ENCODE measurements around the gene MARCO.
A peak's percentile ranks its signal among the peaks of the same experiment; 100 is the strongest.

The MARCO gene

DNA sequence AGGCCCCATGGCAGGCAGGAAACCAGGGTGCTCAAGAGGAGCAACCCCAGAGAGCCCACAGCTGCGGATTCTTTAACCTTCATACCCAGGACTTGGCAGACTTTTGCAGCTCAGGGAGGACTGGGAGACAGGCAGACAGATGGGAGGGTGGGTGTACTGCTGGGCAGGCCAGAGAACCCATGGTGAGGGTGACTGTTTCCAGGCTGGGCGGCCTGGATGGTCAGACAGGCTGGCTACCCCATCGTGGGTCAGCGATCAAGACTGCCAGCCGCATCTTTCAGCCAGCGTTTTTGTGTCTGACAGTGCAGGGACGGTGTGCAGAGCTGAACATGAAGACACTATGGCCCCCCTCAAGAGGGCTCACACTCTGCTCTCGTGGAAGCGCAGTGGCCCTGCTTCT is 82.2 kb downstream of the MARCO start:
- no peak for DNase-seq (ENCODE audit: low read depth)
- no peak overlapping the region for H3K4me3 ChIP-seq (ENCODE audit: low read depth, low read length)
- TF ChIP-seq, protein P1, sequence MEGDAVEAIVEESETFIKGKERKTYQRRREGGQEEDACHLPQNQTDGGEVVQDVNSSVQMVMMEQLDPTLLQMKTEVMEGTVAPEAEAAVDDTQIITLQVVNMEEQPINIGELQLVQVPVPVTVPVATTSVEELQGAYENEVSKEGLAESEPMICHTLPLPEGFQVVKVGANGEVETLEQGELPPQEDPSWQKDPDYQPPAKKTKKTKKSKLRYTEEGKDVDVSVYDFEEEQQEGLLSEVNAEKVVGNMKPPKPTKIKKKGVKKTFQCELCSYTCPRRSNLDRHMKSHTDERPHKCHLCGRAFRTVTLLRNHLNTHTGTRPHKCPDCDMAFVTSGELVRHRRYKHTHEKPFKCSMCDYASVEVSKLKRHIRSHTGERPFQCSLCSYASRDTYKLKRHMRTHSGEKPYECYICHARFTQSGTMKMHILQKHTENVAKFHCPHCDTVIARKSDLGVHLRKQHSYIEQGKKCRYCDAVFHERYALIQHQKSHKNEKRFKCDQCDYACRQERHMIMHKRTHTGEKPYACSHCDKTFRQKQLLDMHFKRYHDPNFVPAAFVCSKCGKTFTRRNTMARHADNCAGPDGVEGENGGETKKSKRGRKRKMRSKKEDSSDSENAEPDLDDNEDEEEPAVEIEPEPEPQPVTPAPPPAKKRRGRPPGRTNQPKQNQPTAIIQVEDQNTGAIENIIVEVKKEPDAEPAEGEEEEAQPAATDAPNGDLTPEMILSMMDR (IDR thresholded peaks at IDR 0.05; ENCODE audit: insufficient read depth, low read depth, low read length, missing control alignments), result no peak

GRCh38 chr2:119024568-119024967 is 82.6 kb downstream of the MARCO start:
- no peak overlapping the region for H3K4me3 ChIP-seq (ENCODE audit: low read depth, low read length)
- TF ChIP-seq, protein P1 (IDR thresholded peaks at IDR 0.05; ENCODE audit: insufficient read depth, low read depth, low read length, missing control alignments), result no peak
- DNase-seq (ENCODE audit: low read depth), result no peak

- DNase-seq (ENCODE audit: low read depth), result no peak
- TF ChIP-seq, protein P1 (IDR thresholded peaks at IDR 0.05; ENCODE audit: insufficient read depth, low read depth, low read length, missing control alignments), result no peak
- H3K4me3 ChIP-seq (ENCODE audit: low read depth, low read length), result no peak overlapping the region
Measured at GRCh38 chr2:119025013-119025412, 83.0 kb downstream of the MARCO start.

- no peak overlapping the region for H3K4me3 ChIP-seq (ENCODE audit: low read depth, low read length)
- no peak for DNase-seq (ENCODE audit: low read depth)
- TF ChIP-seq, protein P1 (IDR thresholded peaks at IDR 0.05; ENCODE audit: insufficient read depth, low read depth, low read length, missing control alignments), result no peak
Measured at GRCh38 chr2:119025762-119026351, 83.9 kb downstream of the MARCO start.

DNA sequence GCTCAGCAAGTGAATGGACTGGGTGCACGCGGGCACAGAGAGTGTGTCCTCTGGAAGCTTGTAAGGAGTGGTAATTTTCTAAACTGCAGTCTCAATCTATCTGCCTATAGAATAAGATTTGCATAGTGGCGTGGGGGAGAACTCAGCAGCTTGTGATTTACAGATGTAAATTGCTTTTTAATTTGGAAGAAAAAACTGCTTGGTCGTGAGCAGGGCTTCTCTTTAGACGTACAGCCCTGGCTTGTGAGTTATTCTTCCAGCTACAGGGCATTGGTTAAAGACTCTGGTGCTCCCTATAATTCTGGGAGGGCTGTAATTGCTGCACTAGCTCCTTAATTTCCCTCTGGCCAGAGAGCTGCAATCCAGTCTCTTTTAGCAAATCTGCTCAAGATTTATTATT is 84.9 kb downstream of the MARCO start:
- no peak overlapping the region for H3K4me3 ChIP-seq (ENCODE audit: low read depth, low read length)
- TF ChIP-seq, protein P1 (IDR thresholded peaks at IDR 0.05; ENCODE audit: insufficient read depth, low read depth, low read length, missing control alignments), result no peak
- no peak for DNase-seq (ENCODE audit: low read depth)

DNA sequence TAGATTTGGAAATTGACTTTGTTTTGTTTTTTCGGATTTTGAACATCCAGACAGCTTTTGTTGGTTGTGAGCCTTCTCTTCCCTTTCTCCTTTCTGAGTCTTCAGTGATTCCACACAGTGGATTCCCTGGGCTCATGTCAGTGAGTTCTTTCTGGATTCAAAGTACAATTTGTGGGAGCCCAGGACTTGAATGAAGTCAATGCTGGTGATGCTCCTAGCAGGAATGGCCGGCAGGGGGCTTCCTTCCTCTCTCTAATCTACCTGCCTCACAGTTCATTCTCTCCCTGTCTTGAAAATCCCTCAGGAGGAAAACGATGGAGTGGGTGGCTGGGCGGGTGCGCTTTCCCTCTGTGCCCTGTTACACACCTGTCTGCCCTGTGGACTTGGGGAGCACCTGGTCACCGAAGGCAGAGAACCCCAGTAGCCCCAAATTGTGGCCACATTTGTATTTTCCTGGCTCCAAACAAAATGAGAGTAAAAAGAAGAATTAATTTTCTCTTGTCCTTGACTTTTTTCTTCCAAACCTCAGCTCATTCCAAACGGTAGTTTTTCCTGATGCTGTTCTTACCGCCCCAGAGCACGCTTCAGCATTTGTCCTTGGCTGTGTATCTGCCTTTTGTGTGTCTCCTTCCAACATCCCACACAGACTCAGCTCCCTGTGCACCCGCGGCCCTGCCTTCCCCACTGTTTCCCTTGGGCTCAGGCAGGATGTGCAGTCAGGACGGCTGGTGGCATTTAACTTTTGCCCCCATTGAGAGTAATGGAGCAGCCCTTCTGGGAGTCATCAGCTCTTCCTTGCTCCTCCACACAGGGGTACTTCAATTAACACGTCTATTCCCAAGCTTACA is 86.6 kb downstream of the MARCO start:
- TF ChIP-seq, protein P1 (IDR thresholded peaks at IDR 0.05; ENCODE audit: insufficient read depth, low read depth, low read length, missing control alignments), result peak; percentile 57
- DNase-seq (ENCODE audit: low read depth), result peak; percentile 39
- no peak overlapping the region for H3K4me3 ChIP-seq (ENCODE audit: low read depth, low read length)
